ENCODE results near the gene AFF3.

GRCh38 chr2:99682275-99683060, 459.9 kb downstream of the AFF3 start:
- no peak for TF ChIP-seq CTCF (IDR thresholded peaks at IDR 0.05; ENCODE audit: low read length)
- TF ChIP-seq EZH2 (IDR thresholded peaks at IDR 0.05; ENCODE audit: borderline replicate concordance, low read length), result no peak

All from OCI-LY1 (cell line).